Kidney epithelial cell (primary cell): ENCODE results near the gene CCL18. TPM values are rescaled to one million over a fixed set of nuclear protein-coding genes. Genes with fewer than 3 reads are reported as not detected.
"Not testable (repeated sequence)": the region's sequence is repeated elsewhere in the genome, so short reads cannot be mapped to it uniquely, and the experiment has no call there.

Experiments
- DNase-seq: peaks from one replicate; pipeline ENCODE4 v3.0.0-alpha.2; 2010; ENCODE audit warnings: low read depth
- H3K27me3 ChIP-seq: 2 replicates; pipeline ENCODE4 v1.6.0; 2011; ENCODE audit warnings: low read length; ENCODE audit not compliant: control insufficient read depth, insufficient read depth
- H3K36me3 ChIP-seq: 2 replicates; pipeline ENCODE4 v1.5.1; 2011; ENCODE audit warnings: low read length; ENCODE audit not compliant: control insufficient read depth, insufficient read depth
- H3K4me3 ChIP-seq: 2 replicates; pipeline ENCODE4 v1.5.1; 2011; ENCODE audit warnings: low read depth, mild to moderate bottlenecking, control low read depth, low read length
- CTCF ChIP-seq: IDR thresholded peaks from 2 replicates; pipeline ENCODE4 v1.5.1; 2011; ENCODE audit warnings: mild to moderate bottlenecking, moderate library complexity, low read length, control low read depth, inconsistent platforms; ENCODE audit not compliant: insufficient read depth, poor library complexity, severe bottlenecking
- total RNA-seq: library from RNA; depleted of rRNA; stranded (reverse); fragments of >200 nt; gene quantifications from 2 replicates; pipeline ENCODE4 v1.2.3, GENCODE V29; 2015

CCL18 gene
- total RNA-seq, 1 donor from 2014 or later, result not detected

GRCh38 chr17:36094746-36095145 lies 30.7 kb downstream of the CCL18 start:
- H3K4me3 ChIP-seq, result no peak overlapping the region
- no peak for TF ChIP-seq CTCF
- H3K36me3 ChIP-seq, result no peaks in the 10 kb centered on the region
- peaks cover 2% of the 10 kb centered on the region for H3K27me3 ChIP-seq
- DNase-seq, result no peak

DNA sequence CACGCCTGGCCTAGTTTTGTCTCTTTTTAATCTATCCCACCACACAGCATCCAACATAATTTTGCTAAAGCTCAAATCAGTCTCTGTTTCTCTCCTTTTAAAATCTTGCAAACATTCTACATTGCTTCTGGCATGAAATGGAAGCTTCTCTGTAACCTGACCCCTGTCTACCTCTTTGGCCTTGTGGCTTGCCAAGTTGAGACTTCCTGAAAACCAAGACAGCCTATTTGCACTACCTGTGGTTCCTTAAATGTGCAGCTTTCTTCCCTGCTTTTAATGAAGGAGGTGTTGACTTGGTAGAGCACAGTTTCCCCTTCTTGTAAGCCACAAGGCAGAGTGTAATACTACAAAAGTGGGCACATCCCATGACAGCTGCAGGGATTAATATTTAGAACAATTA lies 31.9 kb downstream of the CCL18 start:
- no peak for TF ChIP-seq CTCF

GRCh38 chr17:36099004-36099403 lies 34.9 kb downstream of the CCL18 start:
- not testable (repeated sequence) for H3K27me3 ChIP-seq, DNase-seq, H3K4me3 ChIP-seq, H3K36me3 ChIP-seq

More for the DNA sequence above, 31.9 kb downstream of the CCL18 start:
- Histone ChIP-seq H3K4me3 (no peak overlapping the region), H3K27me3 (peaks cover 2% of the 10 kb centered on the region), H3K36me3 (no peaks in the 10 kb centered on the region)
- no peak for DNase-seq

- DNase-seq, H3K36me3 ChIP-seq, H3K27me3 ChIP-seq, H3K4me3 ChIP-seq: not testable (repeated sequence)
These were observed 39.4 kb downstream of the CCL18 start, which contains the start of gene CCL4 for GRCh38 chr17:36103401-36103975. Gene CCL4 (plus strand): TSS chr17:36103827. CDS start chr17:36103906, 79 bp downstream.

- not testable (repeated sequence) for DNase-seq, H3K36me3 ChIP-seq, H3K27me3 ChIP-seq, H3K4me3 ChIP-seq
These were observed 40.2 kb downstream of the CCL18 start for GRCh38 chr17:36104246-36104645.

- no peaks in the 10 kb centered on the region for H3K27me3 ChIP-seq
- TF ChIP-seq CTCF, result no peak
- DNase-seq, result no peak
- no peaks in the 10 kb centered on the region for H3K36me3 ChIP-seq
- no peak overlapping the region for H3K4me3 ChIP-seq
These were observed 40.7 kb downstream of the CCL18 start for GRCh38 chr17:36104701-36105181.

- H3K36me3 ChIP-seq, result no peaks in the 10 kb centered on the region
- no peak for DNase-seq
- H3K4me3 ChIP-seq, result no peak overlapping the region
- H3K27me3 ChIP-seq, result no peaks in the 10 kb centered on the region
- no peak for TF ChIP-seq CTCF
These were observed 41.9 kb downstream of the CCL18 start for GRCh38 chr17:36105781-36106492.
